Activated naive CD4-positive, alpha-beta T cell treated with anti-CD3 and anti-CD28 coated beads for 36 hours (primary cell): ENCODE data around the gene HOXC13. TPM values are rescaled to one million over a fixed set of nuclear protein-coding genes. Genes with fewer than 3 reads are reported as not detected.

Experiments
- CTCF ChIA-PET: fragments of 350-600 bp; sonication (Branson Sonifier 250); formaldehyde crosslinking; loops from one replicate; lab custom pipeline; 2021; ENCODE audit warnings: antibody characterized with exemption; lab: Charles Lee
- DNase-seq: peaks from one replicate; pipeline ENCODE4 v3.0.0-alpha.2; 2020
- H3K27ac Mint-ChIP-seq: one replicate; pipeline ENCODE4 v1.8.0; 2021; ENCODE audit warnings: mild to moderate bottlenecking, mixed read lengths
- H3K27me3 Mint-ChIP-seq: one replicate; pipeline ENCODE4 v1.8.0; 2021; ENCODE audit warnings: low read depth, mixed read lengths
- H3K36me3 Mint-ChIP-seq: one replicate; pipeline ENCODE4 v1.8.0; 2021; ENCODE audit warnings: low read depth, mixed read lengths
- H3K4me1 Mint-ChIP-seq: one replicate; pipeline ENCODE4 v1.8.0; 2021; ENCODE audit warnings: low read depth, mixed read lengths
- H3K4me3 Mint-ChIP-seq: one replicate; pipeline ENCODE4 v1.8.0; 2021; ENCODE audit warnings: mild to moderate bottlenecking, moderate library complexity, mixed read lengths
- H3K9me3 Mint-ChIP-seq: one replicate; pipeline ENCODE4 v1.8.0; 2021; ENCODE audit warnings: mixed read lengths
- intact Hi-C: fragments of 100-400 bp; cut with micrococcal nuclease; formaldehyde crosslinking; loops from one replicate; pipeline ENCODE4 v1.15.1; 2023
- microRNA-seq: library from miRNA; unstranded; fragments of <30 nt; microRNA quantifications from one replicate; pipeline ENCODE4 v1.2.0, GENCODE V29; 2022; ENCODE audit warnings: borderline microRNAs expressed, borderline replicate concordance
- total RNA-seq, 2 experiments: library from RNA; stranded (reverse); gene quantifications; one replicate each; pipeline ENCODE4 v1.2.3, GENCODE V29; 2021

The HOXC13 gene
- total RNA-seq, 2 experiments from 2014 or later, result not detected

DNA sequence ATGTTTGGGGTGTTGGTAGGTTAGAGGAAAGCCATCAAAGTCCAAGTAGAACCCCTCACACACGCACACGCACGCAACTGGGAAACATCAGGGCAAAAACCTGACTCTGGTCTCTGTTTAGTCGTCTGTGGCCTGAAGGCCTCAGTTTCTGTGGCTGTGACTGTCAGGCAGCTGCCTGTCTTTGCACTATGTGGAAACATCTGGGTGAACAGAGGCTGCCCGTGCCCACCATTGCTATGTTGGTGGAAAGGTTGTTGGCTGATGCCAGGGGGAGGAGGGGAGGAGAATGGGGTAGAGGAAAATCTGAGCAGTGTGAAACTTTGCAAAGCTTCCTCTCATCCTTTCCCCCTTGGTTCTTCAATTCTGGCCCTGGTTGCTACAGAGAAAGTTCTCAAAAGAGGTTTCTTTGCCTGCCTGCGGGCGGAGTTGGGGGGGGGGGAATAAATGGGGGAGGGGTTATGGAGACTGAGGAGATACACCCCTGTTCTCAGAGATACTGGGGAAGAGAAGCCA is 53.8 kb downstream of the HOXC13 start:
- Mint-ChIP-seq H3K27ac (no peak overlapping the region), H3K27me3 (peaks cover 81% of the 10 kb centered on the region), H3K4me1 (peaks cover 47% of the 10 kb centered on the region), H3K9me3 (no peaks in the 10 kb centered on the region), H3K36me3 (peaks cover 2% of the 10 kb centered on the region), H3K4me3 (no peak overlapping the region)
- intact Hi-C loops, result no loop called here
- no peak for DNase-seq
- CTCF ChIA-PET, result interaction anchor here (0.5 to 2.1 kb wide), 6 partner anchors 12 to 342 kb away, joined by 3 to 8 read pairs (median 6); partner anchors contain the start of gene HOXC8

DNA sequence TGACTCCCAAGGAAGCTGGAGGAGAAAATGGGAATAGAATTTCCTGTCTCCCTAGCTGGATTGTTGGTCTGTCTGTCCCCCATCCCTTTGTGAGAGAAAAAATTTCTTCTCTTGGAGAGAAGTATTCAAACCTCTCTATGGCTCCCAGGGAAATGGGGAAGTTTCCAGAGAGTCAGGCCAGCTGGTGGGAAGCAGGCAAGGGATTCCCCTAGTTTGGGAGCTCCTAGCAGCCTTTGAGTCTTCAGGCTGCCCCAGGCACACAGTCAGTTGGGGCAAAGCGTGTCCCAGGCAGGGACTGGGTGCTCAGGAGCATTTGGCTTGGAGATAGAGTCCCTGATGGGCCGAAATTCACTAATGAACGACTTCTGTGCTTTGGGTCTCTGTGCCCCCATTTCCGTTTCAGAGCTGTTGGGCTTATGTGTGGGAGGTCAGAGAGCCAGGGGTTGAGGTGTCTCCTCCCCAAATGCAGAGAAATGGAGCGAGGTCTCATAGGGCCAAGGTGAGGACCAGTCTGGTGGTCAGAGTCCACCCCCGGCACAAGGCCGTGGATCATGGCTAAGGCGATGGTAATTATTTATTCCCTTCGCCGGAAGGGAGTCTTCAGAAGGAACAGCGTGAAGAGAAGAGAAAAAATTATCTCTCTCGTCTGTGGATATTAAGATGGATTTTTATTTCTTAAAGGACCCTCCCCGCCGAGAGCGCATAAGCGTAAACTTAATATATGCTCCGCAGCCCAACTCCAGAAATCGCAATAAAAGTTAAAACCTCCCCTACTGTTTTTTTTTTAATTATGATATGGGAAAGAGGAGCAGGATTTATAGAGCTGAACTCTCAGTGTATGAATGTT is 54.8 kb downstream of the HOXC13 start:
- Mint-ChIP-seq H3K9me3 (no peaks in the 10 kb centered on the region), H3K4me3 (no peak overlapping the region), H3K27ac (no peak overlapping the region), H3K27me3 (peaks cover 81% of the 10 kb centered on the region), H3K36me3 (peaks cover 2% of the 10 kb centered on the region), H3K4me1 (peaks cover 52% of the 10 kb centered on the region)
- no peak for DNase-seq
- intact Hi-C loops, result no loop called here
- CTCF ChIA-PET, result interaction anchor here (0.7 to 1.7 kb wide), 5 partner anchors 13 to 199 kb away, joined by 3 to 7 read pairs (median 4); partner anchors contain the start of genes HOXC5 and HOXC8

DNA sequence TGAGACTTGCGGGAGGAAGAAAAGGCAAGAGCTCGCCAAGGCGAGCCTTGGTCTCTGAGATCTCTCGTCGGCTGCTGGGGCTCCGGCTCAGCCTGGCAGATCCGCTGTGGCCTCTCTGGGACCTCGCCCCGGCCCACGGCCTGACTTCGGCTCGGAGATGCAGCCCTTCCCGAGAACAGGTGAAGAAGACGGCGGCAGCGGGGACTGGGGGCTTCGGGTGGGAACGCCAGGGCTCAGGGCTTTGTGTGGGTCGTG is 55.3 kb downstream of the HOXC13 start:
- Mint-ChIP-seq H3K27me3 (peaks cover 82% of the 10 kb centered on the region), H3K27ac (no peak overlapping the region), H3K4me1 (peaks cover 50% of the 10 kb centered on the region), H3K4me3 (no peak overlapping the region), H3K36me3 (peaks cover 2% of the 10 kb centered on the region), H3K9me3 (no peaks in the 10 kb centered on the region)
- DNase-seq, result no peak
- CTCF ChIA-PET, result interaction anchor here (0.7 to 1.1 kb wide), 2 partner anchors 13 to 38 kb away, joined by 3 read pairs; partner anchors contain the start of gene HOXC5
- intact Hi-C loops, result no loop called here

DNA sequence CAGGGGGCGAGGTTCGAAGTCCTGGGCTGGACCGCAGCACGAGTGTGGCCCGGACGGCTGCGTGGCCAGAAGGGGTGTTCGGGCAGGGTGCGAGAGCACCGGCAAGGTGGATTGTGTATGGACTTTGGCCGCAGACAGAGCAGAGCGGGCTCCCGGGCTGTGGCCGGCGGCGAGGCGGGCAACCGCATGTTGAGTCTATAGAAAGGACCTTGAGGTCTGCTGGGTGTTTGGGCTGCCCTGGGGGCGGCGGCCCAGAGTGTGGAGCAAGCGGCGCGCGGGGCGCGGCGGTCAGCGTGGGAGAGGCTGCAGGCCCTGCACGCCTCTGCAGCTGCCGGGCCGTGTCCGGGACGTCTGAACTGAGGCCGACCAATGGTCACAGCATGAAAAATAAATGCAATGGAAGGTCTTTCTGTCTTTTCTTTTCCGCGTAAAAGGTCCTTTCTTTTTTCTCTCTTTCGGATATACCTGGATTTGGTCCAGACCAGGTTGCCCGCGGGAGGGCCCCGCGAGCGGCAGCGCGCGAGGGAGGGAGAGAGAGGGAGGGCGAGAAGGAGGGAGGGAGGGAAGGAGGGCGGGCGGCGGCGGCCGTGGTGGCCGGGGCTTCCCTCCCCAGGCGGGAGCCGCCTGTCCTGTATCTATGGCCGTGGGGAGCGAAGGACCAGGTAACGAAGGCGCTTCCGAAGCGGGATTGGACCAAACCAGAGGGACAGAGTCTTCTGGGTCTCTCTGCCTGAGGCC is 55.8 kb downstream of the HOXC13 start:
- intact Hi-C loops, result loop anchor here (5.0 kb wide), 1 partner anchor 37 kb away; no protein-coding TSS in a partner anchor
- no peaks in the 10 kb centered on the region for H3K9me3 Mint-ChIP-seq
- CTCF ChIA-PET, result interaction anchor here (0.7 to 1.1 kb wide), 2 partner anchors 12 to 38 kb away, joined by 3 read pairs; partner anchors contain the start of gene HOXC5
- H3K27ac Mint-ChIP-seq, result no peak overlapping the region
- DNase-seq, result no peak
- H3K4me3 Mint-ChIP-seq, result peak overlapping the region; percentile 74
- peaks cover 82% of the 10 kb centered on the region for H3K27me3 Mint-ChIP-seq
- peaks cover 2% of the 10 kb centered on the region for H3K36me3 Mint-ChIP-seq
- H3K4me1 Mint-ChIP-seq, result peaks cover 47% of the 10 kb centered on the region

DNA sequence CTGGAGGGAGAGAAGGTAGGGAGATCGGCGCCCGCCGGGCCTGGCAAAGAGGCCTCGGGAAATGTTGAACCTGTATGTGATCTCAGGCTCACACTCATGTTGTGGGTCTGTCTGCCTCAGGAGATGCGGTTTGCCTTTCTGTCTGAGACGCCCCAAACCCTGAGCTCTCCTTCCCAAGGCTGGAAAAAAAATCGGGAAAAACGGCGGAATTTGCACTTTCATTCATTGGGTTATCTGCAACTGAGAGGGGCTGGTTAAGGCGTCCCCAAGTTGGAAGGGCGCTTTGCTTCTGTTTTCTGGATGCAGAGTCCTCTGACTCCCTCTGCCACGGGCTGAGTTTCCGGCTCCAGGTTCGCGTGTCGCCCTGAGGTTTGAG is 56.4 kb downstream of the HOXC13 start:
- Mint-ChIP-seq H3K27me3 (peaks cover 79% of the 10 kb centered on the region), H3K4me3 (peak overlapping the region; percentile 74), H3K4me1 (peaks cover 42% of the 10 kb centered on the region), H3K27ac (no peak overlapping the region), H3K9me3 (no peaks in the 10 kb centered on the region), H3K36me3 (peaks cover 2% of the 10 kb centered on the region)
- peak; percentile 40 for DNase-seq
- CTCF ChIA-PET, result no interaction called here
- intact Hi-C loops, result loop anchor here (5.0 kb wide), 1 partner anchor 38 kb away; no protein-coding TSS in a partner anchor

DNA sequence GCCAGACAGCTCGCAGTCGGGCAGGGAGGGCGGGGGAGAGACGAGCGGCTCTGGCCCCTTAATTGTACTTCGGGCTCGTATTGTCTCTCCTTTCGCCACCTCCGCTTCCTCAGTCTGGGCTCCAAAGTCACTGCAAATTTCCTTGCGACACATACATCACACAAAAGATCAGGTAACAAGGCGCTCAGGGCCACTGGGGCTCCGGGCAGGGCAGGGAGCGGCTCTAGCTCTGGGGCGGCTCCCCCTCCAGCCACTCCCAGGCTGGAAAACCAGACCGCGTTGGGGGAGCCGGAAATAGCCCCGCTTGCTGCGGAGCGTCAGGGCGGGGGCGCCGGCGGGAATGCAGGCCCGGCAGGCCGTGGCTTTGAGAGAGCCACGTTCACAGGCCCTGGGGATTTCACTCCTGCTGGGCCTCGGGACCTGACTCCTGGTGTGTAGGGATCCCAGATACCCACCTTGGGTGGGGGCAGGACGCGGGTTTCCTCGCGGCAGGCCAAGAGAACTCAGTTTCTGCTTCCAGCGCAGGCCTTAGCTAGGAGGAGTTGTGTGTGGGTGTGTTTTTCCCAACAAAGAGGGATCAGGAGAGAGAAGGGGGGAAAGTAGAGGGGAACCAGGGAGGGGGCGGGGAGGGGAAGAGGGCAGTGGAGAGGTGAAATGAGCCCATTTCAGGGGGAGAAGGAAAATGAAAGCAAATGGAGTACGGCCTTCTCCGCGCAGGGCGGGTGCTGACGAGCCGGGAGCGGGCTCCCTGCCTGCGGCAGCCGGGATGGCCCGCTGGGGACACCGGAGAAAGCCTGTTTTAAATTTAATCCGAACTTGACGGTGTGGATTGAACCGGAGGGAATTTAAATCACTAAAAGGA is 57.0 kb downstream of the HOXC13 start:
- peaks cover 79% of the 10 kb centered on the region for H3K27me3 Mint-ChIP-seq
- CTCF ChIA-PET, result no interaction called here
- H3K27ac Mint-ChIP-seq, result no peak overlapping the region
- H3K36me3 Mint-ChIP-seq, result peaks cover 2% of the 10 kb centered on the region
- intact Hi-C loops, result loop anchor here (1.0 to 5.0 kb wide), 2 partner anchors 10 to 38 kb away; partner anchors contain the start of gene HOXC10
- peaks cover 36% of the 10 kb centered on the region for H3K4me1 Mint-ChIP-seq
- DNase-seq, result peak; percentile 36
- H3K4me3 Mint-ChIP-seq, result peak overlapping the region; percentile 74
- no peaks in the 10 kb centered on the region for H3K9me3 Mint-ChIP-seq

Small RNAs within 50 kb of the gene (microRNA-seq; reads per million reads assigned to microRNA genes)
- not detected for gene MIR196A2

Other genes starting within 250 kb of the HOXC13 start
- gene CALCOCO1, start 211.4 kb upstream of the HOXC13 start, total RNA-seq, result 1 to 10 TPM; 8.1 to 8.3 TPM
- not detected for gene CISTR, start 186.9 kb upstream of the HOXC13 start, total RNA-seq
- not detected for gene HOXC12, start 16.1 kb downstream of the HOXC13 start, total RNA-seq
- not detected for gene HOXC11, start 34.3 kb downstream of the HOXC13 start, total RNA-seq
- not detected for gene HOTAIR, start 36.1 kb downstream of the HOXC13 start, total RNA-seq
- not detected for gene HOXC10, start 46.3 kb downstream of the HOXC13 start, total RNA-seq
- not detected for gene HOXC9, start 61.3 kb downstream of the HOXC13 start, total RNA-seq
- not detected for gene HOXC8, start 70.2 kb downstream of the HOXC13 start, total RNA-seq
- not detected for gene HOXC6, start 89.6 kb downstream of the HOXC13 start, total RNA-seq
- gene HOXC5, start 94.2 kb downstream of the HOXC13 start, total RNA-seq, result not detected
- gene HOXC4, start 115.0 kb downstream of the HOXC13 start, total RNA-seq, result under 1 TPM in 1 of 2 experiments, not detected in 1; 0.12 TPM